Esophagus muscularis mucosa (tissue), 4 donors: ENCODE data around the gene GTF2I. TPM values are rescaled to one million over a fixed set of nuclear protein-coding genes. Genes with fewer than 3 reads are reported as not detected.
A peak's percentile ranks its signal among the peaks of the same experiment; 100 is the strongest.
"Not testable (repeated sequence)": the region's sequence is repeated elsewhere in the genome, so short reads cannot be mapped to it uniquely, and the experiment has no call there.

Experiments used
- DNase-seq: peaks from one replicate; pipeline ENCODE4 v3.0.0-alpha.2; 2017; ENCODE audit errors: extremely low spot score
- H3K27ac ChIP-seq, 4 donors: fragments of 200-600 bp; sonication (generic); replicated peaks in 1 of 4; 1 replicate in 3 of 4; 2 replicates in 1 of 4; pipeline ENCODE4 v1.5.1; 2016 to 2019; ENCODE audit warnings: mild to moderate bottlenecking in 1 of 4
- H3K27me3 ChIP-seq, 4 donors: fragments of 200-600 bp; sonication (generic); one replicate each; pipeline versions ENCODE4 v1.5.1 to v1.6.0; 2016 to 2019
- H3K36me3 ChIP-seq, 4 donors: fragments of 200-600 bp; sonication (generic); one replicate each; pipeline ENCODE4 v1.5.1; 2016 to 2019
- H3K4me1 ChIP-seq, 4 donors: fragments of 200-600 bp; sonication (generic); one replicate each; pipeline ENCODE4 v1.5.1; 2016 to 2019
- H3K4me3 ChIP-seq, 4 donors: fragments of 200-600 bp; sonication (generic); 1 replicate in 2 of 4; 2 replicates in 2 of 4; pipeline ENCODE4 v1.5.1; 2016 to 2019; ENCODE audit warnings: mild to moderate bottlenecking in 4 of 4, moderate library complexity in 1 of 4
- H3K9me3 ChIP-seq, 4 donors: fragments of 200-600 bp; sonication (generic); 1 replicate in 3 of 4; 2 replicates in 1 of 4; pipeline ENCODE4 v1.5.1; 2016 to 2019
- CTCF ChIP-seq, 3 experiments: fragments of 200-600 bp in 2 of 3; fragments of 450-650 bp in 1 of 3; sonication (generic) in 2 of 3; IDR thresholded peaks; one replicate each; pipeline ENCODE4 v1.5.1; 2017 to 2019; ENCODE audit warnings: antibody characterized with exemption in 3 of 3, mild to moderate bottlenecking in 2 of 3, moderate library complexity in 1 of 3
- EP300 ChIP-seq: sonication (generic); formaldehyde crosslinking; IDR thresholded peaks from one replicate; pipeline ENCODE4 v1.6.1; 2017; ENCODE audit warnings: antibody characterized with exemption
- POLR2A ChIP-seq: fragments of 450-650 bp; IDR thresholded peaks from one replicate; pipeline ENCODE4 v1.6.1; 2017; ENCODE audit warnings: antibody characterized with exemption, moderate library complexity, mild to moderate bottlenecking, low read depth
- POLR2AphosphoS5 ChIP-seq, 2 donors: sonication (generic); formaldehyde crosslinking; IDR thresholded peaks; one replicate each; pipeline ENCODE4 v1.6.1; 2017; ENCODE audit warnings: antibody characterized with exemption in 2 of 2
- WGBS: methylation state at CpG from one replicate; pipeline ENCODE4 v1.1.5; 2018; 5-methylcytosine and 5-hydroxymethylcytosine counted together
- intact Hi-C: fragments of 100-400 bp; cut with DNase I; formaldehyde crosslinking; loops from one replicate; pipeline ENCODE4 v1.15.1; 2023
- total RNA-seq, 4 donors: library from RNA; depleted of rRNA; stranded (reverse); fragments of >200 nt; gene quantifications; one replicate each; pipeline versions ENCODE4 v1.1.0 to v1.2.1, GENCODE V29; 2016

Gene GTF2I
- total RNA-seq, 4 donors from 2014 or later, result 101 to 169 (median 136) TPM

- Histone ChIP-seq H3K27ac (no peak overlapping the region), H3K4me1 (peaks cover 4 to 27% (median 11%) of the 10 kb centered on the region in 4 donors), H3K36me3 (peaks cover 16 to 57% (median 46%) of the 10 kb centered on the region in 4 donors), H3K9me3 (no peaks in the 10 kb centered on the region), H3K27me3 (no peaks in the 10 kb centered on the region), H3K4me3 (no peak overlapping the region)
- intact Hi-C loops, result loop anchor here (10.0 kb wide), 1 partner anchor 57 kb away; no protein-coding TSS in a partner anchor
- 92% methylated on average over 16 of the region's 16 CpGs for WGBS
- TF ChIP-seq POLR2A, result no peak
- no peak for DNase-seq
These were observed 64.6 kb downstream of the GTF2I start for GRCh38 chr7:74722153-74722552.

GRCh38 chr7:74725840-74726239 lies 68.3 kb downstream of the GTF2I start:
- WGBS, result 91% methylated on average over 1 of the region's 1 CpG
- no peak for DNase-seq
- peaks cover 6 to 36% (median 16%) of the 10 kb centered on the region in 4 donors for H3K4me1 ChIP-seq
- peaks cover 0 to 27% (median 20%) of the 10 kb centered on the region in 4 donors for H3K36me3 ChIP-seq
- intact Hi-C loops, result loop anchor here (10.0 kb wide), 1 partner anchor 61 kb away; no protein-coding TSS in a partner anchor
- no peaks in the 10 kb centered on the region for H3K9me3 ChIP-seq
- H3K27ac ChIP-seq, result peak overlapping the region in 2 of 4 donors; percentile 10 to 36
- H3K27me3 ChIP-seq, result no peaks in the 10 kb centered on the region
- TF ChIP-seq POLR2A, result no peak
- TF ChIP-seq EP300, result no peak
- H3K4me3 ChIP-seq, result no peak overlapping the region

GRCh38 chr7:74726309-74727101 lies 69.0 kb downstream of the GTF2I start:
- intact Hi-C loops, result loop anchor here (10.0 kb wide), 1 partner anchor 62 kb away; no protein-coding TSS in a partner anchor

GRCh38 chr7:74728686-74729085 lies 71.2 kb downstream of the GTF2I start:
- intact Hi-C loops, result loop anchor here (10.0 kb wide), 1 partner anchor 64 kb away; no protein-coding TSS in a partner anchor
- WGBS, result no CpG with 5 or more reads among the region's 10 CpGs
- H3K9me3 ChIP-seq, H3K27me3 ChIP-seq, H3K4me3 ChIP-seq, DNase-seq, H3K27ac ChIP-seq: not testable (repeated sequence)
- Histone ChIP-seq H3K36me3 (peaks cover 0 to 13% (median 2%) of the 10 kb centered on the region in 4 donors), H3K4me1 (peaks cover 6 to 34% (median 16%) of the 10 kb centered on the region in 4 donors)

More at GRCh38 chr7:74726309-74727101, 69.0 kb downstream of the GTF2I start:
- no peak overlapping the region for H3K4me3 ChIP-seq
- no peak for DNase-seq
- H3K27me3 ChIP-seq, result no peaks in the 10 kb centered on the region
- peaks cover 6 to 36% (median 16%) of the 10 kb centered on the region in 4 donors for H3K4me1 ChIP-seq
- TF ChIP-seq POLR2AphosphoS5 (IDR thresholded peaks at IDR 0.05) (no peak), CTCF (IDR thresholded peaks at IDR 0.05) (no peak), POLR2A (no peak), EP300 (no peak)
- peak overlapping the region in 2 of 4 donors; percentile 36 to 49 for H3K27ac ChIP-seq
- 86% methylated on average over 8 of the region's 8 CpGs for WGBS
- H3K9me3 ChIP-seq, result no peaks in the 10 kb centered on the region
- H3K36me3 ChIP-seq, result peaks cover 0 to 20% (median 14%) of the 10 kb centered on the region in 4 donors

GRCh38 chr7:74730186-74730585 lies 72.7 kb downstream of the GTF2I start:
- DNase-seq, intact Hi-C loops: not testable (repeated sequence)

GRCh38 chr7:74739974-74740703 lies 82.6 kb downstream of the GTF2I start:
- H3K9me3 ChIP-seq, DNase-seq, H3K27me3 ChIP-seq, H3K4me1 ChIP-seq, H3K4me3 ChIP-seq, H3K27ac ChIP-seq, H3K36me3 ChIP-seq, intact Hi-C loops: not testable (repeated sequence)
- WGBS, result no CpG with 5 or more reads among the region's 14 CpGs

More at GRCh38 chr7:74730186-74730585, 72.7 kb downstream of the GTF2I start:
- peaks cover 6 to 21% (median 7%) of the 10 kb centered on the region in 4 donors for H3K4me1 ChIP-seq
- no CpG with 5 or more reads among the region's 5 CpGs for WGBS
- not testable (repeated sequence) for H3K27ac ChIP-seq, H3K27me3 ChIP-seq, H3K9me3 ChIP-seq, H3K4me3 ChIP-seq
- H3K36me3 ChIP-seq, result peaks cover 0 to 13% (median 3%) of the 10 kb centered on the region in 4 donors

GRCh38 chr7:74743936-74744557 lies 86.5 kb downstream of the GTF2I start:
- H3K36me3 ChIP-seq, H3K9me3 ChIP-seq, H3K27ac ChIP-seq, H3K4me1 ChIP-seq, intact Hi-C loops, H3K27me3 ChIP-seq, DNase-seq, H3K4me3 ChIP-seq: not testable (repeated sequence)
- no CpG with 5 or more reads among the region's 9 CpGs for whole genome bisulfite sequencing

GRCh38 chr7:74753921-74754482 lies 96.5 kb downstream of the GTF2I start:
- intact Hi-C loops, H3K27ac ChIP-seq, H3K9me3 ChIP-seq, DNase-seq, H3K27me3 ChIP-seq, H3K4me1 ChIP-seq, H3K36me3 ChIP-seq, H3K4me3 ChIP-seq: not testable (repeated sequence)
- WGBS, result no CpG with 5 or more reads among the region's 9 CpGs

GRCh38 chr7:74756673-74757072 lies 99.2 kb downstream of the GTF2I start:
- H3K27ac ChIP-seq, H3K4me1 ChIP-seq, H3K9me3 ChIP-seq, H3K27me3 ChIP-seq, H3K4me3 ChIP-seq, DNase-seq, H3K36me3 ChIP-seq, intact Hi-C loops: not testable (repeated sequence)
- WGBS, result no CpG with 5 or more reads among the region's 5 CpGs

- DNase-seq, H3K36me3 ChIP-seq, H3K27ac ChIP-seq, intact Hi-C loops, H3K4me3 ChIP-seq, H3K4me1 ChIP-seq, H3K27me3 ChIP-seq, H3K9me3 ChIP-seq: not testable (repeated sequence)
- WGBS, result no CpG with 5 or more reads among the region's 7 CpGs
These were observed 100.8 kb downstream of the GTF2I start for GRCh38 chr7:74758268-74758667.
